ENCODE data around the gene OR1N2.
"Not testable (repeated sequence)": the region's sequence is repeated elsewhere in the genome, so short reads cannot be mapped to it uniquely, and the experiment has no call there.

The OR1N2 gene, protein sequence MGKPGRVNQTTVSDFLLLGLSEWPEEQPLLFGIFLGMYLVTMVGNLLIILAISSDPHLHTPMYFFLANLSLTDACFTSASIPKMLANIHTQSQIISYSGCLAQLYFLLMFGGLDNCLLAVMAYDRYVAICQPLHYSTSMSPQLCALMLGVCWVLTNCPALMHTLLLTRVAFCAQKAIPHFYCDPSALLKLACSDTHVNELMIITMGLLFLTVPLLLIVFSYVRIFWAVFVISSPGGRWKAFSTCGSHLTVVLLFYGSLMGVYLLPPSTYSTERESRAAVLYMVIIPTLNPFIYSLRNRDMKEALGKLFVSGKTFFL

DNA sequence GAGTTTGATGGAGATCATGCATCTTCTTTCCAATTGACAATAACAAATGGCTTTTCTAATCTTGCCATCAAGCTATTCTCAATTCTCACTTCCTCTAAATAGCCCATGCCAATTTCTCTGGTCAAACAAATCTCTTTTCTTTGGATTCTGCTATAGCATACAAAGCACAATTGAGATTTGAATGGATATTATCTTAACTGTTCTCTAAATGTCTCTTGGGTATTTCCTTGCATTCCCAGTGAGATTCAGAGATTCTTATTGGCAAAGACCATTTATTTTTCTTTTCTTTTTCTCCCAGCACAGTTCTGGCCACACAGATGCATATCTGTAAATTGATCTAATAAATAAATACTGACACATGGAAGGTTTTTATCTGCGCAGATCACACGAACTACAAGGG, at the start of gene OR1N2:
OR1N2 (plus strand) TSS at position 301 of the 400 bp plus-strand sequence. CDS start 100 bp downstream, outside the sequence.
- DNase-seq (ENCODE audit: low read depth) = no peak

DNA sequence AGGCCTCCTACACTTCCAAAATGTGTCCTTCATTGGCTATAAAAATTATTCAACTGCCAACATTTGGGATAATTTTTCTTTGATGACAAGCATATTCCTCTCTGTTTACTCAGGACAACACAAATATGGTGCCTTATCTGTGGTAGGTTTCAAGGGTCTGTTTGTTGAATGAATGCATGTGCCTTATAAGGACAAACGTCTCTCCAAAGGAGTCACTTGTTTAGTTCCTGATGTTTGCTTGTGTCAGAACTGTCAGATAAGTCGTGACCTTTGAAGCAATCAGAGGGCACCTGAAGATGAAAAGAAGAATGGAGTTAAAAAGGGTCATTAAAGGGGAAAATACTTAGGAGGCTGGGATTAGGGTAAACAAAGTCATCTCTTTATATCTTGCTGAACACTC, 45.9 kb upstream of the OR1N2 start:
- no peak for DNase-seq (ENCODE audit: low read depth)

DNA sequence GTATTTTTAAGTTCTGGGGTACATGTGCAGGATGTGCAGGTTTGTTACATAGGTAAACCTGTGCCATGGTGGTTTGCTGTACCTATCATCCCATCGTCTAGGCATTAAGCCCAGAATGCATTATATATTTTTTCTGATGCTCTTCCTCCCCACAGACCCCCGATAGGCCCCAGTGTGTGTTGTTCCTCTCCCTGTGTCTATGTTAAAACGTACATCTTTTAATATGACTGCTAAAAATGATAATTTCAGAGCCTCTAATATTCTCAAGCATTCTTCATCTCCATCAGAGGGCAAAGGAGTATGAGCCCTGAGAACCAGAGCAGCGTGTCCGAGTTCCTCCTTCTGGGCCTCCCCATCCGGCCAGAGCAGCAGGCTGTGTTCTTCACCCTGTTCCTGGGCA, 42.4 kb upstream of the OR1N2 start, which contains the start of gene OR1J2:
OR1J2 (plus strand) TSS at position 301 of the 400 bp plus-strand sequence; CDS start at position 301, 0 bp downstream.
- DNase-seq (ENCODE audit: low read depth) = no peak

DNA sequence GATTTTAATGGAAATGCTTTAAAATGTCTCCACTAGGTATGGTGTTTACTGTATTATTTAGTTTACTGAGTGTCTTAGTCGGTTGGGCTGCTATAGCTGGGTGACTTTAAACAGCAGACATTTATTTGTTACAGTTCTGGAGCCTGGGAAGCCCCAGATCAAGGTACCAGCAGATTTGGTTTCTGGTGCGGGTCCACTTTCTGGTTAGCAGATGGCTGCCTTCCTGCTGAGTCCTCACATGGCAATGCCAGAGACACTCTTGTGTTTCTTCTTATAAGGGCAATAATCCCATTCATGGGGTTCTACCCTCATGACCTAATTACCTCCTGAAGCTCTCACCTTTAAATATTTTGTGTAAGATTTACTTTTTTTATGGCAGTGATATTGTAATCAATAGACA, 34.7 kb upstream of the OR1N2 start:
- no peak for DNase-seq (ENCODE audit: low read depth)

DNA sequence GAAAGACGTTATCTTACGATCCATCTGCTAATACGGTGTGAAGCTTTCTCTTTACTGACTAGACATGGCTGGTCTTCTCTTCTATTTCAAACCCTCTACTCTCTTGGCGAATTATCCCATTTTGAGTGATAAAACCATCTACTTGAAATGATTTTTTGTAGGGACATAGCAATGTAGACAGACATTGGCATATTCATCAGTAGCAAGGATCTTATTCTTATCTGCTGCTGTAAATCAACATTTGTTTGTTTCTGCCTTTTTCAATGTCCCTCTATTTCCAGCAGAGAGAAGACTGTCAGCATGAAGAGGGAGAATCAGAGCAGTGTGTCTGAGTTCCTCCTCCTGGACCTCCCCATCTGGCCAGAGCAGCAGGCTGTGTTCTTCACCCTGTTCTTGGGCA, 34.1 kb upstream of the OR1N2 start, which contains the start of gene OR1J4:
OR1J4 (plus strand) TSS at position 301 of the 400 bp plus-strand sequence; CDS start at position 301, 0 bp downstream.
- no peak for DNase-seq (ENCODE audit: low read depth)

DNA sequence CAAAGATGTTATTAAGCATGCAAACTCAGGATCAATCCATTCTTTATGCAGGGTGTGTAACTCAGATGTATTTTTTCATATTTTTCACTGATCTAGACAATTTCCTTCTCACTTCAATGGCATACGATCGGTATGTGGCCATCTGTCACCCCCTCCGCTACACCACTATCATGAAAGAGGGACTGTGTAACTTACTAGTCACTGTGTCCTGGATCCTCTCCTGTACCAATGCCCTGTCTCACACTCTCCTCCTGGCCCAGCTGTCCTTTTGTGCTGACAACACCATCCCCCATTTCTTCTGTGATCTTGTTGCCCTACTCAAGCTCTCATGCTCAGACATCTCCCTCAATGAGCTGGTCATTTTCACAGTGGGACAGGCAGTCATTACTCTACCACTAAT, 33.5 kb upstream of the OR1N2 start:
- DNase-seq (ENCODE audit: low read depth) = no peak

DNA sequence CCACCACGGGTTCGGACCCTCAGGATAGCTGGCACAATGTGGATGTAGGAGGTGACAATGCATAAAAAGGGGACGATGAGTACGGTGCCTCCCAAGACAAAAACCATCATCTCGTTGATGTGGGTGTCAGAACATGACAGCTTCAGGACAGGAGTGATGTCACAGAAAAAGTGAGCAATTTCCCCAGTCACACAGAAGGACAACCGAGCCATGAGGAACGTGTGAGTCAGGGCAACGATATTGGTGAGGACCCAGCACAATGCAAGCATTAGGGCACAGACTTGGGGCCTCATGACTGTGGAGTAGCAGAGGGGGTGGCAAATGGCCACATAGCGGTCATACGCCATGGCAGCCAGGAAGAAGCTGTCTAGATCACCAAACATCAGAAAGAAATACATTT, 26.3 kb upstream of the OR1N2 start:
- no peak for DNase-seq (ENCODE audit: low read depth)

DNA sequence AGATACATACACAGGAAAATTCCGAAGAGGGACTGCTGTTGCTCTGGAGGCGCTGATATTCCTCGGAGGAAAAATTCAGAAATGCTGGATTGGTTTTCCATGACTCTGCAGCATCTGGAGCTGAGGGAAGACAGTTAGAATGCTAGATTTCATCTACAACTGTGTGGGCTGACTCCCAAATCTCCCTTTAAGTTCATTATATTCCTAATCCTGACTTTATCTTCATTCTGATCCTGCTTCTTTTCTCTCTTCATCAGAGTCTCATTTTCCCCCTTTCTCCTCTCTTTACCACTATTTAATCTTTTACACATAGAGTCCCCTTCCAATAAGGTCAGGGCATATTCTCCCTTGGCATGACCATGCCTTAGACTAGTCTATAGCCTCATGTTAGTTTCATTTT, 25.7 kb upstream of the OR1N2 start, which contains the start of gene OR1N1:
OR1N1 (minus strand) TSS at position 101 of the 400 bp plus-strand sequence; CDS start at position 101, 0 bp downstream.
- no peak for DNase-seq (ENCODE audit: low read depth)

DNA sequence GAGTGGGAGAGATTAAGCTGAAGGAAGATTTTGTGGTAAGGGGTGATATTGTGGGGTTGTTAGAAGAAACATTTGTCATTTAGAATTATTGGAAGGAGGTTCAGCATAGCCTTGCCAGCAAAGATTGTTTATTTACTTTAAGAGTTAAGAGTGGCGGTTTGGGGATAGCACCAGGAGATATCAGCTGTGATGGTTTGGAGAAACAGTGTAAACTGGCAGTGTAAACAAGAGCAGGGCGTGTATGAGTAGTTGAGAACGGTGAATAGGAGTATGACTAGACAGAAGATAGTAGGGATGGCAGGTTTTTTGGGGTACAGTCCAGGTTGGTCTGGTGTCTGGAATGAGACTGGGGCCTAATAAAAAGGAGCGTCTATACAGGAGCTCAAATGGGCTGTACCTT, 21.8 kb upstream of the OR1N2 start:
- DNase-seq (ENCODE audit: low read depth) = not testable (repeated sequence)

DNA sequence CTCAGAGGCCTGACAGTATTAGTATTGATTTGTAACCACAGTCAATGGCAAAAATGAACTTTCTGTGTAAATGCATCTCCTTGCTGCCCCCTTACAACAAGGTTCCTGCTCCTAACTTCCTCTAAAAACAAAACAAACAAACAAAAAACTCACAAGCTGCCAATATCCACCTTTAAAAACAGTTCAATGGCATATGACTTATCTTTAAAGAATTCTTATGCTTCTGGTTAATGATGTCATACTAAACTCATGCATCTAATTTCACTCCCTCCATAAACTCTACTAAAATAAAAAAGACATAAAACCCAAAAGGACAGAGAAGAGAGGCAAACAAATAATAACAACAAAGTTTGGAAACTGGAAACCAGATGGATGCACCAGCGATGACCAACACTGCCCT, 16.8 kb upstream of the OR1N2 start:
- no peak for DNase-seq (ENCODE audit: low read depth)

DNA sequence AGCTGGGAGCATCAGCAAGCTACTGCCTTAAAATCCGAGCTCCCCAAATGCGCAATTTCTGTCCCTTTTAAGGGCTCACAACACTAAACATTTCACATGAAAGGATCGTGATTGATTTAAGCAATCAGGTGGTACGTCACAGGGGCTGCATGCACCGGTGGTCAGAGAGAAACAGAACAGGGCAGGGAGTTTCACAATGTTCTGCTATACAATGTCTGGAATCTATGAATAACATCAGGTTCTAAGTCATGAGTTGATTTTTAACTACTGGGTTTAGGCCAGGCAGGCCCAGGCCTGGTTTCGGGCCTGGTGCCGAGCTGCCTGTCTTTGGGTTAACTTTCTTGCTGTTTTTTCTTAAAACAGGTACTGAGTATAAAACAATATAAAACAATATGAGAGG, 15.8 kb upstream of the OR1N2 start:
- DNase-seq (ENCODE audit: low read depth) = not testable (repeated sequence)

DNA sequence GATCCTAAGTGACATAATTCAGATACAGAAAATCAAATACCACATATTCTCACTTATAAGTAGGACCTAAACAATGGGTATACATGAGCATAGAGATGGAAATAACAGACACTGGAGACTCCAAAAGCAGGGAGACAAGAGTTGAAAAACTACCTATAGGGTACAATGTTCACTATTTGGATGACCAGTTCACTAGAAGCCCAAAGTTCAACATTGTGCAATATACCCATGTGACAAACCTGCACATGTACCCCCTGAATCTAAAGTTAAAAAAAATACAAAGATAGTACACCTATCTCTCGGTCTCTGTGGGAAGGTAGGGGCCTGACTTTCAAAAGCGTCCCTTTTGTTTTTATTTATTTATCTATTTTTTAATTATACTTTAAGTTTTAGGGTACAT, 14.2 kb upstream of the OR1N2 start:
- no peak for DNase-seq (ENCODE audit: low read depth)

DNA sequence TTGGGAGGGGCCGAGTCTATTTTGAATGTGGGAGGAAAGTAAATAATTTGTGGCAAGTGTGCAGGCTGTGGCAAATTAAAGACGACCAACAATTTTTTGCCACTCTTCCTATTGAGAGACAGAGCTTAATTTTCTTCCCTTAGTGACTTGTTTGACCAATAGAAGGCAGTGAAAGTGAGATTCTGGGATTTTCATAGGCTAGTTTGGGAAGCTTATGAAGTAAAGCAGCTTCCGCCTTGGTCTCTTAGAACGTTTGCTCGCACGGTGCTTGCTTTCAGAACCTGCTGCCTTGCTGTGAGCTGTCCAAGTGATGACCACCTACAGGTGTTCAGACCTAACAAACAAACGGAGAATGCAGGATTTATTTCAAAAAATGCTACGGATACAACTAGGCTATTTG, 6.7 kb upstream of the OR1N2 start:
- DNase-seq (ENCODE audit: low read depth) = no peak

DNA sequence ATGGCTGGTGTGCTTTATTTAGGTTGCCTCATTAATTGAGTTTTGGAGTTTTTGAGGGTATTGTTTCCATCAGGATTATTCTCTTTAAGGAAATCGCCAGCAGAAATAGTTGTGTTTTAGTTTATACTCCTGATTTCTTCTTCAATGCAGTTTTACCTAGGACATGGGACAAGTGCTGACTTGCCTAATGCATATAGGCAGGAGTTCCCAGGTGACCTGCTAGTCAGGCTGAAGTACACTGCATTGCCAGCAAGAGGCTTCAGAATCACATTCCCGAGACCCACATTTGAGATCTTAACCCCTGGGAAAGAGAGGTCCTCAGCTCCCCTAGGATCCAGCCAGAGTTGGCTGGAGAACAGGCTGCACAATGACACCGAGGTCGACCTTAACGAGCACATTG, 1.5 kb upstream of the OR1N2 start:
- DNase-seq (ENCODE audit: low read depth) = no peak

DNA sequence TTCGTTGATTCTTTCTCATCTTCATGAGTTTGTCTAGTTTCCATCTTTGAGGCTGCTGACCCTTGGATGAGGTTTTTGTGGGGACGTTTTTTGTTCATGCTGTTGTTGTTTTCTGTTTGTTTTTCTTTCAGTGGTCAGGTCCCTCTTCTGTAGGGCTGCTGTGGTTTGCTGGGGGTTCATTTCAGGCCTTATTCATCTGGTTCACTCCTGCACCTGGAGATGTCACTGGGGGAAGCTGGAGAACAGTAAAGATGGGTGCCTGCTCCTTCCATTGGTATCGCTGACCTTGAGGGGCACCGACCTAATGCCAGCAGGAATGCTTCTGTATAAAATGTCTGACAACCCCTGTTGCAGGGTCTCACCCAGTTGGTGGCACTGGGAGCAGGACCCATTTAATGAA, 8.5 kb downstream of the OR1N2 start:
- DNase-seq (ENCODE audit: low read depth) = no peak

DNA sequence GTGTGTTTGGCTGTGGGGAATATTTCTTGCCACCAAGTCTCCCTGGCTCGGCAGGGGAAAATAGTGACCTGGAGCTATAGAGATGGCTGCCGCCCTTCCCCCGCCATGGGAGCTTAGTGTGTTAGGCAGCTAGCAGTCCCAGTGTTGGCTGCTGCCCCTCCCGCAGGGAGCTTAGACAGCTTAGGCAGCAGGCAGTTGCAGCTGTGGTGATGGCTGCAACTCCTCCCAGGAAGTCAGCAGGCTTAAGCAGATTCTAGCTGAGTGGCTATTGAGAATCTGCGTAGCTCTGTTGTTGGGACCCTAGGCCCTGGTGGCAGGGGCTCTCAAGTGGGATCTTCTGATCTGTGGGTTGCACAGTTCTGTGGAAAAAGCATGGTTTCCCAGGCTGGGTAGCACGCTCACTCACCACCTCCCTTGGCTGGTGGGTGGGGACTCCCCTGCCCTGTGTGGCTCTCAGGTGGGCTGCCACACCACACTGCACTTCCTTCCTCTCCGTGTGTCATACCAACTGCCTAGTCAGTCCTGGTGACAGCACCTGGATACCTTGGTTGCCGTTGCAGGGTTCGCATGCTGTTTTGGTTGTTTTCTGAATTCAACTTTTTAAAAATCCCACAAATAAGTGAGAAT, 9.3 kb downstream of the OR1N2 start:
- DNase-seq (ENCODE audit: low read depth) = no peak

DNA sequence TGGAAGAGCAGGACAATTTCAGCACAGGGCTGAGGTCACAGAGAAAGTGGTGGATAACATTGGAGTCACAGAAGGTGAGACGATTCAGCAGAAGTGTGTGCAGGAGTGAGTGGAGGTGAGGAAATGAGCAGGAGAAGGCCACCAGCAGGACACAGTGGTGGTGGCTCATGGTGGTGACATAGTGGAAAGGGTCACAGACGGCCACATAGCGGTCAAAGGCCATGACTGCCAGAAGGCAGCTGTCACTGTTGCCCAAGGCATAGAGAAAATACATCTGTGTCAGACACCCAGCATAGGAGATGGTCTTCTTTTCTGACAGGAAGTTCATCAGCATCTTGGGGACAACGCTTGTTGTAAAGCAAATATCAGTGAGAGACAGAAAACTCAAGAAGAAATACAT, 15.0 kb downstream of the OR1N2 start:
- no peak for DNase-seq (ENCODE audit: low read depth)

DNA sequence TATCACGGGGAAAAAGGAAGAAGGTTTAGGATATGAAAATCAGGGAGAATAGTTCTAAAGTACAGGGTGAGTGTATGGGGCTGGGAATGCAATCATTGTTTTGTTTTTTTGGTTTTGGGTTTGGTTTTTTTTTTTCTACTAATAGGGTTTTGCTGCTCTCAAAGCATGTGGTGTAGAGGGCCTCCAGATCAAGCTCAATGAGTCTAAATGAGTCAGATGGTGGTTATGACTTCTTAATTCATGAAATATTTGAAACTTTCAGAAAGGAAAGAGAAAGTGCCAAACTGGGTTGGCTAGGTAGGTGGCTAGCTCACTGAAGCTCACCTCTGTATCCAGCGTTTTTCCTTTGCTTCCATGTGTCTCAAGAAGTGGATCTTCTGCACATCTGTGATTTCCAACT, 19.5 kb downstream of the OR1N2 start:
- DNase-seq (ENCODE audit: low read depth) = peak; percentile 15

DNA sequence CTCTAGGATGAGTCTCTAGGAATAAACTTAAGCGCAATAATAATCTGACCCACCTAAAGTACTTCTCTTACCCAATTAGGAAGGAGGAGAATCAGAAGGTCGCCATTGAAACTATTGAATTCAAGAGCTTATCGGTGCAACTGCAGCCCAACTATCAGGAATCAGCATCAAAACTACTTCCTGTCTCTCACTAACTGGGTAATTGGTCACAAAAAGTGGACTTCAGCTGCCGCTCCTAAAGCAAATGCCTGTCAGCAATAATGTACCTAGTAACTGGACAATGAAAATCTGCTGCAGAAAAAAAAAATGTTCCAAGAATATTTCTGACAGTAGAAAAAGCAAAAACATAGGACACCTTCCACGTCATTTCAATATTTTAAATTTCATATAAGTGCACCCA, 27.0 kb downstream of the OR1N2 start:
- DNase-seq (ENCODE audit: low read depth) = no peak

DNA sequence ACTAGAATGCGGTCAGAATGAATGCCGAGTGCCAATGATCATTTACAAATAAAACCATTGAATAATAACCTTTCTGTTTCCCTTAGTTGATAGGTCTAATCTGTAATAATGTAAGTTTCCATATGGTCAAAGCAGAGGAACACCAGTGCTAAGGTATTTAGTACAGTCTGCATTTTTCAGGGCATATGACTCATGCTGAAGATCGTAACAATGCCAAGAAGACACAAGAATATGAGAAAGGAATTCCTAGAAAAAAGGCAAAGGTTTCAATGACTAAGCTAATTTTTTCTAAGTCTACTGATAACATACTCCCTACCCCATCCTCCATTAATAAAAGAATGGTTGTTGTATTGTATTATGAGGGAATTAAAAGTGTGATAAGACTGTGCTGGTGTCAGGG, 27.4 kb downstream of the OR1N2 start:
- peak; percentile 70 for DNase-seq (ENCODE audit: low read depth)

DNA sequence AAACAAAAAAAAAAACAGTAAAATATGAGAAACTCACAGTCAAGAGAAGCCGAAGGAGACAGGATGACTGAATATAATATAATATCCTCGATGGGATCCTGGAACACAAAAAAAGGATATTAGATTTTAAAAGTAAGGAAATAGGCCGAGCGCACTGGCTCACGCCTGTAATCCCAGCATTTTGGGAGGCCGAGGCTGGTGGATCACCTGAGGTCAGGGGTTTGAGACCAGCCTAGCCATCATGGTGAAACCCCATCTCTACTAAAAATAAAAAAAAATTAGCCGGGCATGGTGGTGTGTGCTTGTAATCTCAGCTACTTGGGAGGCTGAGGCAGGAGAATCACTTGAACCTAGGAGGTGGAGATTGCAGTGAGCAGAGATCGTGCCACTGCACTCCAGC, 30.4 kb downstream of the OR1N2 start, which contains the start of gene OR1L8:
OR1L8 (minus strand) TSS at position 101 of the 400 bp plus-strand sequence. CDS start 14,907 bp downstream, outside the sequence.
- DNase-seq (ENCODE audit: low read depth) = not testable (repeated sequence)

Data from EH (cell line).